NOMO-1 treated with DMSO at 0.1 percent for 48 hours (cell line): ENCODE data around the gene MIDN.

Experiments
- DNase-seq: peaks from one replicate; lab custom pipeline; 2025; ENCODE audit not compliant: unreplicated experiment; lab: John Stamatoyannopoulos, UW

The MIDN gene

GRCh38 chr19:1220976-1221903 lies 27.1 kb upstream of the MIDN start:
- no peak for DNase-seq

GRCh38 chr19:1221904-1222255 lies 26.5 kb upstream of the MIDN start:
- DNase-seq, result no peak

- DNase-seq, result no peak
Observed at GRCh38 chr19:1222394-1222793, 26.0 kb upstream of the MIDN start.

- DNase-seq, result no peak
Observed at GRCh38 chr19:1223018-1223855, 25.1 kb upstream of the MIDN start.

- DNase-seq, result no peak
Observed at GRCh38 chr19:1224047-1224825, 24.1 kb upstream of the MIDN start.

GRCh38 chr19:1224847-1225246 lies 23.5 kb upstream of the MIDN start:
- DNase-seq, result no peak

GRCh38 chr19:1225440-1226226 lies 22.8 kb upstream of the MIDN start:
- DNase-seq, result no peak

GRCh38 chr19:1226227-1226518 lies 22.2 kb upstream of the MIDN start:
- DNase-seq, result no peak

- no peak for DNase-seq
Observed at GRCh38 chr19:1226522-1227303, 21.7 kb upstream of the MIDN start.

GRCh38 chr19:1227304-1228054 lies 20.9 kb upstream of the MIDN start:
- DNase-seq, result no peak

- DNase-seq, result no peak
Observed at GRCh38 chr19:1228161-1228957, 20.0 kb upstream of the MIDN start.

- DNase-seq, result no peak
Observed at GRCh38 chr19:1229056-1229923, 19.1 kb upstream of the MIDN start.

- no peak for DNase-seq
Observed at GRCh38 chr19:1229924-1230782, 18.2 kb upstream of the MIDN start.

GRCh38 chr19:1230783-1231489 lies 17.4 kb upstream of the MIDN start:
- no peak for DNase-seq

- no peak for DNase-seq
Observed at GRCh38 chr19:1231729-1232637, 16.4 kb upstream of the MIDN start.
